Measurements from ENCODE around the gene ASGR1. TPM values are rescaled to one million over a fixed set of nuclear protein-coding genes. Genes with fewer than 3 reads are reported as not detected.
"Not testable (repeated sequence)": the region's sequence is repeated elsewhere in the genome, so short reads cannot be mapped to it uniquely, and the experiment has no call there.

Gene ASGR1
- total RNA-seq, 2 donors from 2014 or later: 1.9 to 5.4 TPM

- DNase-seq (ENCODE audit: low spot score) (no peak), ATAC-seq (ENCODE audit: insufficient number of reproducible peaks, low FRiP score, low read depth) (no peak)
These were observed 51.0 kb downstream of the ASGR1 start for GRCh38 chr17:7128160-7128559.

DNA sequence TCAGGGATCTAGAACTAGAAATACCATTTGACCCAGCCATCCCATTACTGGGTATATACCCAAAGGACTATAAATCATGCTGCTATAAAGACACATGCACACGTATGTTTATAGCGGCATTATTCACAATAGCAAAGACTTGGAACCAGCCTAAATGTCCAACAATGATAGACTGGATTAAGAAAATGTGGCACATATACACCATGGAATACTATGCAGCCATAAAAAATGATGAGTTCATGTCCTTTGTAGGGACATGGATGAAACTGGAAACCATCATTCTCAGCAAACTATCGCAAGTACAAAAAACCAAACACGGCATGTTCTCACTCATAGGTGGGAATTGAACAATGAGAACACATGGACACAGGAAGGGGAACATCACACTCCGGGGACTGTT, 51.7 kb downstream of the ASGR1 start:
- not testable (repeated sequence) for DNase-seq (ENCODE audit: low spot score); H3K4me1 ChIP-seq (ENCODE audit: control insufficient read depth in 1 of 2, low read depth in 2 of 2); H3K4me3 ChIP-seq; ATAC-seq (ENCODE audit: insufficient number of reproducible peaks, low FRiP score, low read depth); H3K27ac ChIP-seq; H3K36me3 ChIP-seq; H3K9me3 ChIP-seq; H3K27me3 ChIP-seq (replicated peaks; ENCODE audit: insufficient read depth)

More at GRCh38 chr17:7128160-7128559, 51.0 kb downstream of the ASGR1 start:
- no peak for TF ChIP-seq CTCF (IDR thresholded peaks at IDR 0.05)
- Histone ChIP-seq H3K27ac (no peak overlapping the region), H3K36me3 (no peaks in the 10 kb centered on the region), H3K9me3 (no peaks in the 10 kb centered on the region), H3K4me1 (ENCODE audit: control insufficient read depth in 1 of 2, low read depth in 2 of 2) (no peaks in the 10 kb centered on the region), H3K27me3 (replicated peaks; ENCODE audit: insufficient read depth) (no peaks in the 10 kb centered on the region), H3K4me3 (no peak overlapping the region)

DNA sequence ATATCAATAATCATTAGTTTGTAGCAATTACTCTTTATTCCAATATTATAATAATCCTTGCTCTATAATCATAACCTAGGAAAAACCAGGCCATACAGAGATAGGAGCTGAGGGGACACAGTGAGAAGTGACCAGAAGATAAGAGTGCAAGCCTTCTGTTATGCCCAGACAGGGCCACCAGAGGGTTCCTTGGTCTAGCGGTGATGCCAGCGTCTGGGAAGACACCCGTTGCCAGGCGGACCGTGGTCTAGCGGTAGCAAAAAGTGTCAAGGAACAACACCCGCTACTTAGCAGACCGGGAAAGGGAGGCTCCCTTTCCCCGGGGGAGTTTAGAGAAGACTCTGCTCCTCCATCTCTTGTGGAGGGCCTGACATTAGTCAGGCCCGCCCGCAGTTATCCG, 52.8 kb downstream of the ASGR1 start:
- not testable (repeated sequence) for H3K36me3 ChIP-seq; H3K27me3 ChIP-seq (replicated peaks; ENCODE audit: insufficient read depth); H3K27ac ChIP-seq; H3K4me1 ChIP-seq (ENCODE audit: control insufficient read depth in 1 of 2, low read depth in 2 of 2); ATAC-seq (ENCODE audit: insufficient number of reproducible peaks, low FRiP score, low read depth); DNase-seq (ENCODE audit: low spot score); H3K4me3 ChIP-seq; H3K9me3 ChIP-seq

GRCh38 chr17:7124923-7125322, 54.2 kb downstream of the ASGR1 start:
- no peak overlapping the region for H3K4me3 ChIP-seq
- H3K27ac ChIP-seq: no peak overlapping the region
- H3K4me1 ChIP-seq (ENCODE audit: control insufficient read depth in 1 of 2, low read depth in 2 of 2): no peaks in the 10 kb centered on the region
- H3K9me3 ChIP-seq: no peaks in the 10 kb centered on the region
- no peak for TF ChIP-seq CTCF (IDR thresholded peaks at IDR 0.05)
- DNase-seq (ENCODE audit: low spot score): no peak
- no peak for ATAC-seq (ENCODE audit: insufficient number of reproducible peaks, low FRiP score, low read depth)
- no peaks in the 10 kb centered on the region for H3K36me3 ChIP-seq
- H3K27me3 ChIP-seq (replicated peaks; ENCODE audit: insufficient read depth): no peaks in the 10 kb centered on the region

DNA sequence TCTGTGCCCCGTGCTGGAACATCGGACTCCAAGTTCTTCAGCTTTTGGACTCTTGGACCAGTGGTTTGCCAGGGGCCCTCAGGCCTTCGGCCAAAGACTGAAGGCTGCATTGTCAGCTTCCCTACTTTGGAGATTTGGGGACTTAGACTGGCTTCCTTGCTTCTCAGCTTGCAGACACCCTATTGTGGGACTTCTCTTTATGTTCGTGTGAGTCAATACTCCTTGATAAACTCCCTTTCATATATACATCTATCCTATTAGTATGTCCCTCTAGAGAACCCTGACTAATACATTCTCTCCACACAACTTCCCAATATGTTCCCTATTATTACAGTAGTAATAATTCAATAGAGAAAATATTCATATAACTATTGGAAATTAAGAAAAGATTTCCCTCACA, 55.3 kb downstream of the ASGR1 start:
- Histone ChIP-seq H3K4me1 (ENCODE audit: control insufficient read depth in 1 of 2, low read depth in 2 of 2) (no peaks in the 10 kb centered on the region), H3K4me3 (no peak overlapping the region), H3K27ac (no peak overlapping the region), H3K36me3 (no peaks in the 10 kb centered on the region), H3K9me3 (no peaks in the 10 kb centered on the region), H3K27me3 (replicated peaks; ENCODE audit: insufficient read depth) (no peaks in the 10 kb centered on the region)
- ATAC-seq (ENCODE audit: insufficient number of reproducible peaks, low FRiP score, low read depth) (no peak), DNase-seq (ENCODE audit: low spot score) (no peak)
- TF ChIP-seq CTCF (IDR thresholded peaks at IDR 0.05): no peak

Other genes starting within 250 kb of the ASGR1 start
- not detected for gene ALOX12, start 183.3 kb downstream of the ASGR1 start, total RNA-seq
- 100 to 1,000 TPM in 1 of 2 donors, 10 to 100 TPM in 1; 99.5 to 164 TPM for gene RNASEK, start 166.7 kb downstream of the ASGR1 start, total RNA-seq
- gene BCL6B, start 156.3 kb downstream of the ASGR1 start, total RNA-seq: 1 to 10 TPM in 1 of 2 donors, under 1 TPM in 1; 0.95 to 5.7 TPM
- gene SLC16A13, start 143.4 kb downstream of the ASGR1 start, total RNA-seq: under 1 TPM in 1 of 2 donors, not detected in 1; 0.56 TPM
- gene SLC16A11, start 135.3 kb downstream of the ASGR1 start, total RNA-seq: under 1 TPM in 1 of 2 donors, not detected in 1; 0.27 TPM
- 1 to 10 TPM; 3.2 to 5.8 TPM for gene CLEC10A, start 99.1 kb downstream of the ASGR1 start, total RNA-seq
- 1 to 10 TPM; 1.4 to 8.1 TPM for gene ASGR2, start 64.5 kb downstream of the ASGR1 start, total RNA-seq
- 10 to 100 TPM; 14.0 to 14.8 TPM for gene DLG4, start 40.5 kb upstream of the ASGR1 start, total RNA-seq
- gene ACADVL, start 40.6 kb upstream of the ASGR1 start, total RNA-seq: 100 to 1,000 TPM; 369 to 471 TPM
- 10 to 100 TPM; 52.8 to 68.5 TPM for gene DVL2, start 55.1 kb upstream of the ASGR1 start, total RNA-seq
- 10 to 100 TPM; 25.1 to 44.7 TPM for gene PHF23, start 60.1 kb upstream of the ASGR1 start, total RNA-seq
- gene GABARAP, start 63.1 kb upstream of the ASGR1 start, total RNA-seq: 100 to 1,000 TPM; 187 to 446 TPM
- gene CTDNEP1, start 72.4 kb upstream of the ASGR1 start, total RNA-seq: 10 to 100 TPM; 51.3 to 51.7 TPM
- gene ELP5, start 72.8 kb upstream of the ASGR1 start, total RNA-seq: 10 to 100 TPM; 15.8 to 19.0 TPM
- under 1 TPM in 1 of 2 donors, not detected in 1; 0.41 TPM for gene CLDN7, start 83.1 kb upstream of the ASGR1 start, total RNA-seq
- 1 to 10 TPM; 1.2 to 7.7 TPM for gene SLC2A4, start 102.3 kb upstream of the ASGR1 start, total RNA-seq
- not detected for gene YBX2, start 115.3 kb upstream of the ASGR1 start, total RNA-seq
- gene EIF5A, start 128.3 kb upstream of the ASGR1 start, total RNA-seq: 100 to 1,000 TPM; 118 to 130 TPM
- 10 to 100 TPM; 66.5 to 100.0 TPM for gene GPS2, start 136.0 kb upstream of the ASGR1 start, total RNA-seq
- 10 to 100 TPM; 24.4 to 45.3 TPM for gene NEURL4, start 150.0 kb upstream of the ASGR1 start, total RNA-seq
- gene ACAP1, start 157.2 kb upstream of the ASGR1 start, total RNA-seq: 1 to 10 TPM; 6.8 to 9.9 TPM
- 10 to 100 TPM; 13.3 to 20.2 TPM for gene KCTD11, start 172.8 kb upstream of the ASGR1 start, total RNA-seq
- not detected for gene TMEM95, start 175.8 kb upstream of the ASGR1 start, total RNA-seq
- 1 to 10 TPM; 3.7 to 4.7 TPM for gene TNK1, start 201.7 kb upstream of the ASGR1 start, total RNA-seq
- 10 to 100 TPM; 31.0 to 49.4 TPM for gene PLSCR3, start 215.2 kb upstream of the ASGR1 start, total RNA-seq
- gene TMEM256, start 224.7 kb upstream of the ASGR1 start, total RNA-seq: 10 to 100 TPM; 27.9 to 88.9 TPM
- 10 to 100 TPM in 1 of 2 donors, 1 to 10 TPM in 1; 9.2 to 20.8 TPM for gene NLGN2, start 228.5 kb upstream of the ASGR1 start, total RNA-seq
- gene SPEM1, start 241.0 kb upstream of the ASGR1 start, total RNA-seq: not detected
- gene SPEM2, start 246.2 kb upstream of the ASGR1 start, total RNA-seq: not detected
- not detected for gene SPEM3, start 249.5 kb upstream of the ASGR1 start, total RNA-seq

Data from thoracic aorta (tissue), 2 donors.